Testis (tissue), 2 donors: ENCODE data around the gene ZNRF3.

Experiments used
- CTCF ChIP-seq, 3 experiments: fragments of 450-650 bp in 2 of 3; fragments of 200-600 bp in 1 of 3; sonication (generic) in 1 of 3; IDR thresholded peaks; one replicate each; pipeline ENCODE4 v1.5.1; 2016 to 2019; ENCODE audit warnings: antibody characterized with exemption in 3 of 3, mild to moderate bottlenecking in 2 of 3, moderate library complexity in 1 of 3
- POLR2A ChIP-seq: fragments of 450-650 bp; IDR thresholded peaks from one replicate; pipeline ENCODE4 v1.6.1; 2017; ENCODE audit warnings: antibody characterized with exemption, mild to moderate bottlenecking, moderate library complexity

- TF ChIP-seq CTCF (IDR thresholded peaks at IDR 0.05) = no peak
- no peak for TF ChIP-seq POLR2A
Measured at GRCh38 chr22:29073618-29074275, 190.4 kb downstream of the ZNRF3 start.
